Skin epidermis (tissue), 12 donors: ENCODE results near the gene PRICKLE2.

Experiments
- H3K27ac ChIP-seq, 21 experiments: fragments of 200-600 bp; sonication (generic) in 11 of 21; one replicate each; pipeline ENCODE4 v1.5.0; 2020; ENCODE audit warnings: mild to moderate bottlenecking in 3 of 21, inconsistent platforms in 2 of 21, moderate library complexity in 2 of 21
- H3K4me3 ChIP-seq, 7 experiments: fragments of 200-600 bp; sonication (generic) in 2 of 7; one replicate each; pipeline ENCODE4 v1.5.0; 2020; ENCODE audit warnings: inconsistent platforms in 2 of 7, mild to moderate bottlenecking in 2 of 7, moderate library complexity in 1 of 7

PRICKLE2 gene, protein sequence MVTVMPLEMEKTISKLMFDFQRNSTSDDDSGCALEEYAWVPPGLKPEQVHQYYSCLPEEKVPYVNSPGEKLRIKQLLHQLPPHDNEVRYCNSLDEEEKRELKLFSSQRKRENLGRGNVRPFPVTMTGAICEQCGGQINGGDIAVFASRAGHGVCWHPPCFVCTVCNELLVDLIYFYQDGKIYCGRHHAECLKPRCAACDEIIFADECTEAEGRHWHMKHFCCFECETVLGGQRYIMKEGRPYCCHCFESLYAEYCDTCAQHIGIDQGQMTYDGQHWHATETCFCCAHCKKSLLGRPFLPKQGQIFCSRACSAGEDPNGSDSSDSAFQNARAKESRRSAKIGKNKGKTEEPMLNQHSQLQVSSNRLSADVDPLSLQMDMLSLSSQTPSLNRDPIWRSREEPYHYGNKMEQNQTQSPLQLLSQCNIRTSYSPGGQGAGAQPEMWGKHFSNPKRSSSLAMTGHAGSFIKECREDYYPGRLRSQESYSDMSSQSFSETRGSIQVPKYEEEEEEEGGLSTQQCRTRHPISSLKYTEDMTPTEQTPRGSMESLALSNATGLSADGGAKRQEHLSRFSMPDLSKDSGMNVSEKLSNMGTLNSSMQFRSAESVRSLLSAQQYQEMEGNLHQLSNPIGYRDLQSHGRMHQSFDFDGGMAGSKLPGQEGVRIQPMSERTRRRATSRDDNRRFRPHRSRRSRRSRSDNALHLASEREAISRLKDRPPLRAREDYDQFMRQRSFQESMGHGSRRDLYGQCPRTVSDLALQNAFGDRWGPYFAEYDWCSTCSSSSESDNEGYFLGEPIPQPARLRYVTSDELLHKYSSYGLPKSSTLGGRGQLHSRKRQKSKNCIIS

DNA sequence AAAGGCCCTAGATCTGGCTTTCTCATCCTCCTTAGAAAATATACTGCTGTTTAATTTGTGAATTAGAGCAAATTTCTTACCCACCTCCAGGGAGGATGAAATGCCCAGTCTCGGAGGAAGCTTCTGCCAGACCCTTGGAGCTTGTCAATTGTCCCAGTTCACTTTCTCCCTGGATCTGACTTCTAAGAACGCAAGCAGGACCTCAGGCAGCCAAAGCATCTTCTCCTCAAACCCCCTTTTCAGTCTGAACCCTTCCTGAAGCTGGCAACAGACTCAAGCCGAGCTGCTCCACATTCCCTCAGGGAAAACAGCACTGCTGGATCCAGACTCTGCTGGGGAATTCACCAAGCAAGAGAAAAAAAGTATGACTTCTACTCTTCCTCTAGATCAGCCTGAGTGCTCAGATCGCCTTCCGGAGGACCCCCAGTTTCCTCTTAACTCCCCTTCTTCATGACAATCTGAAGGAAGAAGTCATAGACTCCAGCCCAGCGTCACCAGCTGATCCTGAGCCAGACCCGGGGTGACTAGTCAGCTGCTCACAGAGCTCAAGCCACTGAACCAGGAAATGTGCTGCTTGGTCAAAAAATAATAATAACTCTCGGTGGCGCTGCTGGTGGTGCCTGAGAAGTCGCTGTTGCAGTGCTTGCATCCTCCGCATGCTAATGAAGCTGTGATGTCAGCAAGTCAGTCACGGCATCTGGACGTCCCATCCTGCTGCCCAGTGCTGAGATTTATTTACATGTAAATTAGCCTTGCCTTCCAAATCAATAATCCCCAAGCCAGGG lies at the start of gene PRICKLE2:
TSS of gene PRICKLE2 (minus strand) at position 641 of the 785 bp plus-strand sequence. CDS start 26,539 bp downstream, outside the sequence.
- H3K4me3 ChIP-seq = peak within 1 kb of the TSS in 5 of 7 experiments; percentile 6 to 24 (median 11)

DNA sequence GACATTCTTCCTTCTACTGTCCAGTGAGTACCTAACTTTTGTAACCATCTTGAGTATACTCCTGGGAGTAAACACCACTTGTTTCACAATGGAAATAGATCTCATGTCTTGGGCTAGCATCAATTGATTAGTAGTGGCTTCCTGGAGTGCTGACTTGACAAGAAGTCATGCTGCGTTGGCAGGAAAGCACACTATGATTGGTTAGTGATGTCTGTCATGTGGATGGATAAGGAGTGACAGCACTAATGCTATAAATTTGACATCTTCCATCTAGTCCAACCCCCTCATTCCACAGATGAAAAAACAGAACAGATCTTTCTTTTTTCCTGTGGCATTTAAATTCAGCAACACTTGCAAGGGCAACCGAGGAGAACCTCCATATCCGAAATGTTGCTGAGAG lies 47.6 kb upstream of the PRICKLE2 start:
- Histone ChIP-seq H3K4me3 (no peak overlapping the region), H3K27ac (no peak overlapping the region)

More for the DNA sequence above, at the start of gene PRICKLE2:
- H3K27ac ChIP-seq = peak within 1 kb of the TSS; percentile 4 to 90 (median 70)

DNA sequence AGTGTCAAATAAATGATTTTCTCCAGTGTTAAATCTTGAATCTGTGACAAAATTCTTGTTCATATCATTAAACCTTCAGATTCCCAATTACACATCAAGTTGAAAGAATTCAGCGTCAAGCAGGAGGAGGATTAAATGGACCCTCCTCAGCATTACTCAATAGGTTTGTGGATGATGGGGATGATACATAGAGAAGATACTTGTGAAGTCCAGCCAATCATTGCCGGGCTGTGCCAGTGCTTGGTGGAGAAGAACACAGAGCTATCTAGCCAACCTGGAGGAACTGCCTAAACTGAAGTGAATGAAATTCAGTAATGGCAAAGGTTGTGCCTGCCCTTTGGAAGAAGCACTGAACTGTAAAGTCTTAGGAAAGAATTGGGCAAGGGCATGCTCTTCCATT lies 47.0 kb upstream of the PRICKLE2 start:
- H3K27ac ChIP-seq = no peak overlapping the region
- no peak overlapping the region for H3K4me3 ChIP-seq

DNA sequence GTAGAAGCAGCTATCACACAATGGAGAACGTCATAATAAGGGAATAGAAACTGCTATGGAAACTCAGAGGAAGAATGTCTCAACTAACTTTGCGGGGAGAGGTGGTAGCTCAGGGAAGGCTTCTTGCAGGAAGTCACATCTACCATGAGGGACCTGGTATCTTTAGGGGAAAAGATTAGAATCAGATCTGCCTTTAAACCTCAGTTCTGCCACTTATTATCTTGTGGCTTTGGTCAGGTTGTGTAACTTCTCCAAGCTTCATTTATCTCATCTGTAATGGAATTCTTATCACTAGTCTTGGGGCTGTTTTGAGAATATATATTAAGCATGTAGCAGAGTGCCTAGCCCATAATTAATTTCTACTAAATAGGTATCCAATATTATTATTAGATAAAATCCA lies 46.4 kb upstream of the PRICKLE2 start:
- no peak overlapping the region for H3K4me3 ChIP-seq
- H3K27ac ChIP-seq = no peak overlapping the region

DNA sequence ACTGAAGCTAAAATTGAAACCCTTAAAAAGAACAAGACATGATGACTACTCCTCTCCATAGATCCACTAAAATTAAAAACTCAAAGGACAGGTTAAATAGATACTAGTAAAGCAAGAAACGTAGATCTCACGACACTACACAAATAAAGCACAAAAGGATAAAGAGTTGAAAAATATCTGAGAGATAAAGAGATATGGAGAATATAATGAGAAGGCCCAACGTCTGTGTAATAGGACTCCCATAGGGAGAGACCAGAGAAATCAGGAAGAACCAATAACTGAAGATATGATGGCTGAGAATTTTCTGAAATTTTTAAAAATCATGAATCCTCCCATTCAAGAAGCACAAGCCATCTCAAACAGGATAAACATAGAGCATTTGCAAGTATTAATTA lies 45.6 kb upstream of the PRICKLE2 start:
- Histone ChIP-seq H3K27ac (no peak overlapping the region), H3K4me3 (no peak overlapping the region)

DNA sequence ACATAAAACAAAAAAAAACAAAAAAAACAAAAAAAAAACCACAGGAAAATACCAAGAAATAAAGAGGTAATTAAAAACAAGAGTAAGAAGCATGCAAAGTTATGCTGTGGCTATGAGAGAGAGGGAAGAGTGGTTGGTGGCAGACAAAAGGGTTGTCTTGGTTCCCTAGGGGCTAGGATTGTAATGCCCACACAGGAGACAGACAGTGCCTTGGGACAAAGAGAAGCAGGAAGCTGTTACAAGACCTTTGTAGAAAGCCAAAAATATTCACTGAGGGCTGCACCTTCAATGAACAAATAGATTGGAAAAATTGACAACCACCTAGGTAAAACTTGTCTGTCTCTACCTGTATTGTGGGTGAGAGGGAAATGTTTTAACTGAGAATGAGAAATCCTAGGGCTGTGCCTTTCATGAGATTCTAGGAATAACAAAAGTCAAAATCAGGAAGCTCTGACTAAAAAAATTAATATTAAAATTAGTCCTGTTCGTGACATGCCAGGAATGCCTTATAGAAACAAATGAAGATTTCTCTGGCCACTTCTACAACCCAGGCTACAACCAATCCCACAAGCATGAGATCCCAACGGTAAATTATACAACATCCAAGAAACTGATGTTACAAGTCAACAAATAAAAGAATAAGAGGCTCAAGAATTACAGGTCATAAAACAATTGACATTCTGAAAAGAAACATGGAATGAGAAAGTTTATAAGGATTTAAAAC lies 45.0 kb upstream of the PRICKLE2 start:
- Histone ChIP-seq H3K4me3 (no peak overlapping the region), H3K27ac (no peak overlapping the region)

DNA sequence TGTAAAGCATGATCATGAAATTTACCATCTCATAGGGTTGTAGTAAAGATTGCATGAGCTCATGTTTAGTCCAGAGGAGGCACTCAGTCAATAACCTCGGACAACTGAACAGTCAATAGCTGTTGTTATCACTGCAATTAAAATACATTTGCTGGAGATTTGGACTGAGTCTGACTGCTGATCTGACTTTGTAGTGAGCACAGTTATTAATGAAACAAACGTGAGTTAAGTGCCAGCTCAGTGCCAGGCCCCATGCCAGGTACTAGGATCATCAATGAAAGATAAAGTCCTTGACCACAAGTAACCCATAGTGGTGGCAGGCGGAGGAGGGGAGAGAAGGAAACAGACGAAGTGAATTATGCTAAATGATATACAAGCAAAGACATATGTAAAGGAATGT lies 43.7 kb upstream of the PRICKLE2 start:
- H3K27ac ChIP-seq = no peak overlapping the region

DNA sequence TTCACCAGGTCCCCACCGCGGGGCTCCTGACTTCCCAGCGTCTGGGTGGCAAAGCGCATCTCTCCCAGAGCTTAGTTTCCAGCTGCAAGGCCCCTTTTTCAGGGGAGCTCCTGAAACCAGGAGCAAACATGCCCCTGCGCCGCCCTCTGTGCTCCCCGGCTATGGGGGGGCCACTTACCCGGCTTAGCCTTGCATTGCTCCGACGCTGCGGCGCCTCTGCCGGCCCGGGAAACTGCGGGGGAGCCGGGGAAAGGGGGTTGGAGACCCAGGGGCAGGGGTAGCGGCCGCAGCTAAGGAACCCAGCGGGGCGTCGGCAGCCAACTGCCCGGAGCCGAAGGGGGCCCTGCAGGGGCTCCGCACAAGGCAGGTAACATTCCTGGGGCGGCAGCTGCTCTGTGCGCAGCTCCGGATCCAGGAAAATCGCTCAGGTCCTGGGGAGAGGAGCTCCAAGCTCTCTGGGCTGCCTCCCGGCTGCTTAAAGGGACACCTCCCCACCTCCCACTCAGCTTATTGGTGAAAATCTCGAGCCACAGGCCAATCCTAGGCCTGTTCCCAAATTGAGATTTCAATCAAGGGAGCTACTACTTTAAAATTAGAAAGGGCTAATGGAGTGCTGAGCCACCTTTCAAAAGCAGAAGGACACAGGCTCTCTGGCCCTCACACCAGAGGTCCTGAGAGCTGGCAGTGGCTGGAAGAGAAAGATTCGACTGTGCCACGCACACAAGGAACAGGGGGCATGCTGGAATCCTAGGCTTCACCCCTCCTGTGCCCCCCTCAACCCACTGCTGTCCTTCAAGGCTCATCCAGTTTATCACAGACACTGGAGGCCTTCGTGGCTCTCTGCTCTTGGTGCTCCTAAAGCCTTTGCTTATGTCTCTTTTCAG lies 42.7 kb upstream of the PRICKLE2 start:
- peak overlapping the region in 20 of 21 experiments; percentile 63 to 91 (median 82) for H3K27ac ChIP-seq
- H3K4me3 ChIP-seq = peak overlapping the region; percentile 46 to 60 (median 55)

More for the DNA sequence above, 43.7 kb upstream of the PRICKLE2 start:
- no peak overlapping the region for H3K4me3 ChIP-seq

DNA sequence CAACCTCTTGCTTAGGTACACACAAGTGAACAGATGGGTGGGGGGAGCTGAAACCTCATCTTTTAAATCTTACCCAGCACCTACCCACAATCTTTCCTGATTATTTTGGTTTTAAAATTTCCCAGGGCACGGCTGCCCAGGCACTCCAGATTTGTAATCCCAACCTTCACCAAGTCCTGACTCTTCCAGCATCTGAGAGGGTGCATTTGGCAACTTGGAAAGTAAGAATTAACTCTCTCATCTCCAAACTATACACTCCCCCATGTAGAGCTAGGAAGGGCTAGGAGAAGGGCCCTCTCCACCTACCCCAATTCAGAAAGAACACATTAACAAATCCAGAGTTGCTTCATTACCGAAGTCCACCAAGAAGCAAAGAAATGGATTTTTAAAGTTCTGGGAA lies 41.7 kb upstream of the PRICKLE2 start:
- H3K4me3 ChIP-seq = peak overlapping the region; percentile 46 to 60 (median 55)

DNA sequence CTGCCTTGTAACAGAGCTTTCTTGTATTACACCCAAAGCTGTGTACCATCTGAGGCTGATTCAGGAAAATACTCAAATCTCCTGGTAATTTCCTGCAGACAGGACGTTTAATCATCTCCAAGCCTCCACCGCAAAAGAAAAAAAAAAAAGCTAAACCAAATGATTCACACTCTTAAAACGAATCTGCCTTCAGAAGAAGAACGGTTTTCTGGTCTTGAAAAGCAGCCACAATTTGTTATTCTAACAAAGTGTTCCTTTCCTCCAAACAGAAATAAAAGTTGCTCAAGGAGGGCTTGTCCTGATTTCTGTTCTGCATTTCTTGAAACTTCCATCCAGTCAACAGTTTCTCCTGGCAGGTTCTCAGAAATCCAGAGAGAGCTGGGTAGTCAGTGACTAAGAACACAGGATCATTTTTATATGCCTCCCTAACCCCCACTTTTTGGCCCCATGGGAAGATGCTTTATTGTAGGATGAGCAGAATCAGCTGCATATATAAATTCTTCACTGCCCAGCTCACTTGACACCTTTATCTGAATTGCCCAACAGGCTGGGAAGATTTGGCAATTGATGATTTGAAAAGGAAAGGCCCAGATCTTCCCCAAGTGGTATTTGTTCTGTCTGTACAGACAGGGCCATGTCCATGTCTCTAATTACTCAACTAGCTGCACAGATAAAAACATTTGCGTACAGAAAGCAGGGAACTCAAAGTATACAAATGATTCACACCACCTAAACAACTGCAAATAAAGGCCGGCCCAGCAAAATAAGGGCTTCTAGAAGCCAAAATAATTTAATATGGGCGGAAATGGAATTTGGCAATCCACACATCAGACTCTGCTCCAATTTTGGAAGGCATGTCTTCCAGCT lies 41.0 kb upstream of the PRICKLE2 start:
- peak overlapping the region in 5 of 7 experiments; percentile 48 to 60 (median 56) for H3K4me3 ChIP-seq

More for the DNA sequence above, 41.7 kb upstream of the PRICKLE2 start:
- peak overlapping the region in 20 of 21 experiments; percentile 47 to 91 (median 82) for H3K27ac ChIP-seq

DNA sequence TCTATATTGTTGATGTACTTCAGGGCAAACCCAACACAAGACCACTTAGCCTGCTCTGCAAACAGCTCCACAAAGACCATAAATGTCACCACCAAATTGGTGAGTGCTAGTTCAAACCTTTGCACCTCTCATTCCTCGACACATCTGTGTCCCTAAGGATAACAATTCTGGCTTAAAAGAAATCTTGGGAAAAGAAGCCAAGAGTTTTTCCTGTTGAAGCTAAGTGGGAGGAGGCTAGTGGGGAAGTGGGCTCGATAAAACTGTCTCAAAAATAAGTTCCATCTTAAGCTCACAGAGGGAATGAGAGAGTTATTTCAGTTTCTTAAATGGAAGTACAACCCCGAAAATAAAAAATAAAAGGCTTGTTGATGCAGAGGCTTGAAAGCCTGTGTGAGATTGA lies 40.4 kb upstream of the PRICKLE2 start:
- peak overlapping the region in 2 of 7 experiments; percentile 24 to 57 for H3K4me3 ChIP-seq
- H3K27ac ChIP-seq = peak overlapping the region in 16 of 21 experiments; percentile 20 to 89 (median 50)

More for the DNA sequence above, 41.0 kb upstream of the PRICKLE2 start:
- peak overlapping the region in 19 of 21 experiments; percentile 17 to 91 (median 81) for H3K27ac ChIP-seq

DNA sequence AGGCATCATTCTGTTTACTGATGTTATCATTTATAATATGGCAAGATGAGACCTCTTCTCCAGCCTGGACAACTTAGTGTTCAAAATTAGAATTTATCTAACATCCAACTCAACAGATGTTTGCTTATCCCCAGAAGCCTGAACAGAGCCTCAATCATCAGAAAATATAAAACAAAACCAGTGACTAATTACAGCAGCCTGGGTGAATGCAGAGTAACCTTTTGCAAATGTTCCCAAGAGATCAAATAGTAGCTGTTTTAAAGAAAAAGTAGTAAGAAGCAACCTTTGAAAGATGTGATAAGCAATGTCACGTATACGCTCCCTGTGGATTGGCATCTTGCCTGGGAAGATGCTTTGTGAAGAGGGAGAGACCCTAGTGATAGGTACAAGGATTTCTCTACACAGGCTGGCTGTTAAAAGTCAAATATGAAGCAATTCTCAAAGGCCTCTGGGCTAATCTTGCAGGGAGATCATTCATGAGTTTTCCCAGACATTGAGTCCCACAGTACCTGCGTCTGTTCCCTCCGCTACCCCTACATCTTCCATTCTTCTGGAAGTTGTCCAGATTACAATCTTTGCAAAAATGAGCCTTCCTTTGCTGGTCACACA lies 39.3 kb upstream of the PRICKLE2 start:
- Histone ChIP-seq H3K27ac (peak overlapping the region in 1 of 21 experiments; percentile 46), H3K4me3 (no peak overlapping the region)

DNA sequence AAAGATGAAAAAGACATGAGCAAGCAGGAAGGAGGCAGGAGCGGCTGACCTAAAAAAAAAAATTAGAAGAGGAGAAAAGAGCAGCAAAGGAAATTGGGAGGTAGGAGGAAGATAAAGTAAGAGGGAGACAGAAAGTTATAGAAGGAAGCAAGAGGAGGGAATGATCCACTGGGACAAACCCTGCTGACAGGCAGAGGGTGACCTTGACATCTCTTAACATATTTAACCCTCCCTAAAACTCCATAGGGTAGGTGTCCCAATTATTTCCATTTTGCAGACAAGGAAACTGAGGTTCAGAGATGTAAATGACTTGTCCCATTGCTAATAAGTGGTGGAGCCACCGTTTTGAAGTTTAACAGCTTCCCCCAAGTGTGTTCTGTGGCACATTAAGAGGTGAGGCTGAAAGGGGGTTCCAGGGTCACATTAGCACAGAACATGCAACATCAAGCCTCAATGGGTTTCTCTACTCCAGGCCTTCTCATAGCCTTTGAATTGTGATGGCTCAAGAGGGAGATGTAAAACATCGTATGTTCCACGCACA lies 37.4 kb upstream of the PRICKLE2 start:
- Histone ChIP-seq H3K4me3 (no peak overlapping the region), H3K27ac (no peak overlapping the region)

DNA sequence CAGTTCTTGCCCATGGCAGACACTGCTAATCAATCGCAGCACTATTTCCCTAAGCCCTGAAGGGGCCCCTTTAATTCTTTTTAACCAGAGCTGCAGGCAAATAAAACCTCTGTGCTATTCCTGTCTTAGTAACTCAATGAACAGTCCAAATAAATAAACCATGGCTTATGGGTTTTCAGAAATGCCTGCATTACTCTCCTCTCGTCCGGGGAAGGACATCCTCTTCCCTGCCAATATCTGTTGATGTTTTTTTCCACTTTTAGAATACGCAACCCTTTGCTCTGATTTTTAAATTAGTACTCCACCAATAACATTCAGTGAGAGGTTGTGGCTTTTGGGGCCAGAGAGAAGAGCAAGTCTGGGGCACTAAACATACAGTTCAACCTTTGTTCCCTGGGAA lies 35.2 kb upstream of the PRICKLE2 start:
- Histone ChIP-seq H3K4me3 (no peak overlapping the region), H3K27ac (no peak overlapping the region)

DNA sequence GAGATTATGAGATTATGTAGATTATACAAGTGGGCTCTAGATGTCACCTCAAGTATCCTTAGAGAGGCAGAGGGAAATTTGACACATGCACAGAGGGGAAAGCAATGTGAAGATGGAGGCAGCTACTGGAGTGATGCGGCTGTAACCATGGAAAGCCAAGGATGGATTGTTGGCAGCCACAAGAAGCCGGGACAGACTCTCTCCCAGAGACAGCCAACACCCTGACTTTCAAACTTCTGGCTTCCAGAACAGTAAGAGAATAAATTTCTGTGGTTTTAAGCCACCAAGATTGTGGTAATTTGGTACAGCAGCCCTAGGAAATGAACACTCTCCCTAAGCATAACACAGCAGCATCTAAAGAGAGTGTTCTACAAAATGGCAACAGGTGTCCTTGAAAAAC lies 34.4 kb upstream of the PRICKLE2 start:
- H3K4me3 ChIP-seq = no peak overlapping the region
- H3K27ac ChIP-seq = peak overlapping the region in 1 of 21 experiments; percentile 7

DNA sequence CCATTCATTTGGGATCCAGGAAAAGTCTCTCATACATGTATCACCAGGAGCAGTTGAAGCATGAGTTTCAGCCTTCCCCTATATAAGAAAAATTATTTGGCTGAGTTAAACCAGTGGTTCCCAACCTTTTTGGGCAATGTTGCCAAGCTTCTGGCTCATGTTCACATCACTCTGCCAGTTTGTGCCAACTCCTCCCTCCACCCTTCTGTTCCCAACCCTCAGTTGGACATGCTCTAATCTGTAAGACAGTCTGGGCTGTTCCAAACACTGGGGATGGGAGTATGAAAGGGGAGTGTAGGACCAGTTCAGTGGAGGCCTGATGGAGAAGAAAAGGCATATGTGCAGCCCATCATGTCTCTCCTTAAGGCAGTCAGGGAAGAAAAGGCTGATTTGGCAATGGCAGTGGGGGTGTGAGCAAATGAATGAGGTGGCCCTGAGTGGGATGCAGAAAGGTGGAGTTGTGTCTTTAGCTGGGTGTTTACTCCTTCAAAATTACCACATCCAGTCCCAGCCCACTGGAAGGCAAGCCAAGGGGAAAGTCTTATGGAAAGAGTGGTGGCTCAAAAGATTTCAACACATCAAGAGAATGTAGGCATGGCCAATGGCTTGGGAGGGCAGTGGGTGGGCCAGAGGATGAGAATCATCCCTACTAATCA lies 32.0 kb upstream of the PRICKLE2 start:
- Histone ChIP-seq H3K4me3 (no peak overlapping the region), H3K27ac (peak overlapping the region in 2 of 21 experiments; percentile 5 to 8)
